H9 (cell line): ENCODE measurements around the gene DLK2. TPM values are rescaled to one million over a fixed set of nuclear protein-coding genes. Genes with fewer than 3 reads are reported as not detected.

Experiments used
- DNase-seq: peaks from one replicate; pipeline ENCODE4 v3.0.0-alpha.2; 2017
- H2AFZ ChIP-seq: one replicate; pipeline ENCODE4 v1.6.1; 2013; ENCODE audit warnings: mild to moderate bottlenecking, low read length, control low read depth, moderate library complexity
- H2AK5ac ChIP-seq: 2 replicates; pipeline ENCODE4 v1.6.1; 2013; ENCODE audit warnings: low read length, control low read depth, mixed read lengths; ENCODE audit not compliant: insufficient read length
- H2BK120ac ChIP-seq: one replicate; pipeline ENCODE4 v1.6.1; 2013; ENCODE audit warnings: low read depth, mild to moderate bottlenecking, low read length, control low read depth, inconsistent platforms; ENCODE audit not compliant: poor library complexity, severe bottlenecking
- H2BK12ac ChIP-seq: 2 replicates; pipeline ENCODE4 v1.6.1; 2013; ENCODE audit warnings: low read length, control low read depth, mixed read lengths, low read depth; ENCODE audit not compliant: insufficient read length
- H2BK15ac ChIP-seq: 2 replicates; pipeline ENCODE4 v1.6.1; 2013; ENCODE audit warnings: low read depth, low read length, control low read depth
- H2BK20ac ChIP-seq: one replicate; pipeline ENCODE4 v1.6.1; 2013; ENCODE audit warnings: low read depth, mild to moderate bottlenecking, low read length, control low read depth, inconsistent platforms; ENCODE audit not compliant: poor library complexity, severe bottlenecking
- H2BK5ac ChIP-seq: 2 replicates; pipeline ENCODE4 v1.6.1; 2013; ENCODE audit warnings: low read length, control low read depth, mixed read lengths; ENCODE audit not compliant: insufficient read length
- H3K14ac ChIP-seq: 2 replicates; pipeline ENCODE4 v1.6.1; 2013; ENCODE audit warnings: low read length, control low read depth; ENCODE audit not compliant: insufficient read depth
- H3K18ac ChIP-seq: 2 replicates; pipeline ENCODE4 v1.6.1; 2013; ENCODE audit warnings: low read depth, mild to moderate bottlenecking, mixed read lengths, low read length, control low read depth; ENCODE audit not compliant: insufficient read length
- H3K23ac ChIP-seq: 2 replicates; pipeline ENCODE4 v1.6.1; 2013; ENCODE audit warnings: low read length, control low read depth, mixed read lengths, low read depth; ENCODE audit not compliant: insufficient read length
- H3K23me2 ChIP-seq: 2 replicates; pipeline ENCODE4 v1.6.1; 2013; ENCODE audit warnings: low read depth, mild to moderate bottlenecking, mixed read lengths, low read length, control low read depth; ENCODE audit not compliant: insufficient read length, poor library complexity, severe bottlenecking
- H3K27ac ChIP-seq: 2 replicates; pipeline ENCODE4 v1.5.1; 2013; ENCODE audit warnings: low read length, control low read depth, mixed read lengths, low read depth; ENCODE audit not compliant: insufficient read length
- H3K27me3 ChIP-seq: 2 replicates; pipeline ENCODE4 v1.6.1; 2013; ENCODE audit warnings: low read length, control low read depth, inconsistent platforms; ENCODE audit not compliant: insufficient read depth
- H3K4ac ChIP-seq: 2 replicates; pipeline ENCODE4 v1.6.1; 2013; ENCODE audit warnings: low read depth, mild to moderate bottlenecking, control low read depth, inconsistent platforms, low read length, moderate library complexity
- H3K4me1 ChIP-seq: 2 replicates; pipeline ENCODE4 v1.6.1; 2013; ENCODE audit warnings: low read length, control low read depth, inconsistent platforms; ENCODE audit not compliant: insufficient read depth
- H3K4me2 ChIP-seq: 2 replicates; pipeline ENCODE4 v1.6.1; 2013; ENCODE audit warnings: low read length, control low read depth, mixed read lengths; ENCODE audit not compliant: insufficient read length, insufficient read depth
- H3K56ac ChIP-seq: 2 replicates; pipeline ENCODE4 v1.6.1; 2013; ENCODE audit warnings: low read depth, mild to moderate bottlenecking, mixed read lengths, low read length, control low read depth; ENCODE audit not compliant: insufficient read length
- H3K79me1 ChIP-seq: 2 replicates; pipeline ENCODE4 v1.6.1; 2013; ENCODE audit warnings: low read depth, mild to moderate bottlenecking, moderate library complexity, low read length, control low read depth, inconsistent platforms; ENCODE audit not compliant: insufficient read depth, poor library complexity, severe bottlenecking
- H3K79me2 ChIP-seq: 2 replicates; pipeline ENCODE4 v1.6.1; 2013; ENCODE audit warnings: low read length, control low read depth, inconsistent platforms; ENCODE audit not compliant: insufficient read depth
- H3K9ac ChIP-seq: 2 replicates; pipeline ENCODE4 v1.6.1; 2013; ENCODE audit warnings: low read length, control low read depth, mixed read lengths; ENCODE audit not compliant: insufficient read length; ENCODE audit errors: extremely low read depth
- H3K9me3 ChIP-seq: one replicate; pipeline ENCODE4 v1.6.1; 2013; ENCODE audit warnings: low read depth, low read length, inconsistent platforms; ENCODE audit not compliant: control insufficient read depth
- H3T11ph ChIP-seq: one replicate; pipeline ENCODE4 v1.6.1; 2013; ENCODE audit warnings: mild to moderate bottlenecking, low read length, control low read depth, inconsistent platforms
- H4K20me1 ChIP-seq: one replicate; pipeline ENCODE4 v1.6.1; 2013; ENCODE audit not compliant: control insufficient read depth, insufficient read length, insufficient read depth
- H4K5ac ChIP-seq: 2 replicates; pipeline ENCODE4 v1.6.1; 2013; ENCODE audit warnings: low read depth, mild to moderate bottlenecking, mixed read lengths, low read length, control low read depth; ENCODE audit not compliant: insufficient read length
- H4K8ac ChIP-seq: replicated peaks from 2 replicates; pipeline ENCODE4 v1.6.1; 2013; ENCODE audit warnings: low read length, control low read depth, mixed read lengths, low read depth; ENCODE audit not compliant: insufficient read length
- H4K91ac ChIP-seq: 2 replicates; pipeline ENCODE4 v1.6.1; 2013; ENCODE audit warnings: low read depth, mild to moderate bottlenecking, moderate library complexity, mixed read lengths, low read length, control low read depth; ENCODE audit not compliant: insufficient read length
- H3K27ac Mint-ChIP-seq, 3 experiments: 2 replicates in 2 of 3; 3 replicates in 1 of 3; pipeline ENCODE4 v1.8.0; 2020 to 2021; ENCODE audit warnings: mixed read lengths in 3 of 3, mild to moderate bottlenecking in 1 of 3, moderate library complexity in 1 of 3
- H3K27me3 Mint-ChIP-seq: 2 replicates; pipeline ENCODE4 v1.8.0; 2021; ENCODE audit warnings: low read depth, mild to moderate bottlenecking, moderate library complexity, mixed read lengths
- H3K36me3 Mint-ChIP-seq, 3 experiments: 2 replicates in 2 of 3; 3 replicates in 1 of 3; pipeline ENCODE4 v1.8.0; 2020 to 2021; ENCODE audit warnings: low read depth in 3 of 3, mixed read lengths in 3 of 3; ENCODE audit not compliant: insufficient read depth in 1 of 3
- H3K4me1 Mint-ChIP-seq, 2 experiments: 2 replicates each; pipeline ENCODE4 v1.8.0; 2020; ENCODE audit warnings: mixed read lengths in 2 of 2
- H3K4me3 Mint-ChIP-seq, 2 experiments: 2 replicates in 1 of 2; 3 replicates in 1 of 2; pipeline ENCODE4 v1.8.0; 2020 to 2021; ENCODE audit warnings: mild to moderate bottlenecking in 2 of 2, mixed read lengths in 2 of 2, moderate library complexity in 1 of 2
- H3K9me3 Mint-ChIP-seq, 2 experiments: 2 replicates in 1 of 2; 3 replicates in 1 of 2; pipeline ENCODE4 v1.8.0; 2020; ENCODE audit warnings: mild to moderate bottlenecking in 2 of 2, mixed read lengths in 2 of 2, moderate library complexity in 1 of 2
- WGBS: extraction: QIAGEN DNeasy Blood & Tissue Kit; methylation state at CpG from one replicate; pipeline ENCODE4 v1.1.7; 2013; ENCODE audit warnings: missing lambda C conversion rate, low lambda C conversion rate, mixed read lengths; ENCODE audit not compliant: insufficient read length; ENCODE audit errors: extremely low coverage; 5-methylcytosine and 5-hydroxymethylcytosine counted together
- total RNA-seq: library from RNA; stranded (reverse); gene quantifications from 2 replicates; pipeline ENCODE4 v1.2.1, GENCODE V29; 2021
- TF ChIP-seq, protein P1 (sequence below): fragments of 200-600 bp; sonication (generic); conservative IDR thresholded peaks from 3 replicates; pipeline ENCODE4 v1.8.0; 2021; ENCODE audit warnings: antibody characterized with exemption, mild to moderate bottlenecking

The DLK2 gene
- total RNA-seq, 1 experiment from 2014 or later: 0.96 TPM

DNA sequence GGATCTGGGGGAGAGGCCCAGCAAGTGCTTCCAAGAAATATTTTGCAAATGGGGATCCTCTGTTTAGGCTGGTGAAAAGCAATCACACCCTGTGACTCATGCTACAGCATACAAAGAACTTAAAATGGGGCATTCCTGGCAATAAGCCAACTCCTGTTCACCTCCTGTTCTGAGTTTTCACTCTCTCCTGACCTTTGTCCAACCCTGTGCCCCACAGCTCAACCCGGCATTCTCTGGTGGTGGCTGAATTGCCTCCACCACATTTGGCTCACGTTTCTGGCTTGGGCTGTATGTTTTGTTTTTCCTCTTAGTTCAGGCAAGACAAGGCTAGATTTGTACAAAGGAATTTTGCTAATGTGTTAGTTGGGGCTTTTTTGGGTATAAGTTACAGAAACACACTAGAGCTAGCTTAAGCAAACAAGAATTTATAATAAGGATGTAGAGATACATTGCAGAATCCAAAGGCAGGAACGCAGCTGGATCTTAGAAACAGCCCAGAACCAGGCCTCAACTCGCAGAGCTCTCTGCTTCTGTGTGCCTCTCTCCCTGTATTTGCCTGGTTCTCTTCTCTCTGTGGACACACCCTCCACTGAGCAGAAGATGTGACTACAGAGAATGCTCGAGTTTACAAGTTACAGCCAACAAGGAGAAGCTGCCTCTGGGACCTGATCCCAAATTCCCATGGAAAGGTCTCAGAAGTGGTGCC is 18.6 kb downstream of the DLK2 start:
- H3K4me1 Mint-ChIP-seq: no peaks in the 10 kb centered on the region
- no peak overlapping the region for H2BK120ac ChIP-seq

More for the DNA sequence above, 18.6 kb downstream of the DLK2 start:
- Histone ChIP-seq H3K27me3 (no peaks in the 10 kb centered on the region), H2BK5ac (no peak overlapping the region), H3K14ac (no peak overlapping the region), H3K56ac (no peak overlapping the region), H4K20me1 (no peaks in the 10 kb centered on the region), H3K79me2 (no peaks in the 10 kb centered on the region), H3K9ac (no peak overlapping the region), H2BK12ac (no peak overlapping the region), H3K9me3 (no peaks in the 10 kb centered on the region), H3K79me1 (no peaks in the 10 kb centered on the region), H3K4me1 (no peaks in the 10 kb centered on the region), H3K23ac (no peak overlapping the region), H3K4me2 (no peak overlapping the region), H3K18ac (no peak overlapping the region), H2BK15ac (no peak overlapping the region), H4K5ac (no peak overlapping the region), H3T11ph (no peak overlapping the region), H3K23me2 (no peaks in the 10 kb centered on the region), H2AFZ (no peak overlapping the region), H3K4ac (no peak overlapping the region), H4K91ac (no peak overlapping the region), H3K27ac (no peak overlapping the region), H2BK20ac (no peak overlapping the region), H2AK5ac (no peak overlapping the region), H4K8ac (no peak overlapping the region)
- peaks cover 0 to 21% (median 2%) of the 10 kb centered on the region in 3 experiments; a peak in 6 of 7 replicates for H3K36me3 Mint-ChIP-seq
- H3K27ac Mint-ChIP-seq: peak overlapping the region in 2 of 3 experiments; percentile 46 to 59; a peak in 2 of 7 replicates
- no peak overlapping the region for H3K4me3 Mint-ChIP-seq
- no CpG with 5 or more reads among the region's 5 CpGs for WGBS
- no peaks in the 10 kb centered on the region for H3K27me3 Mint-ChIP-seq
- no peaks in the 10 kb centered on the region for H3K9me3 Mint-ChIP-seq
- TF ChIP-seq, protein P1, sequence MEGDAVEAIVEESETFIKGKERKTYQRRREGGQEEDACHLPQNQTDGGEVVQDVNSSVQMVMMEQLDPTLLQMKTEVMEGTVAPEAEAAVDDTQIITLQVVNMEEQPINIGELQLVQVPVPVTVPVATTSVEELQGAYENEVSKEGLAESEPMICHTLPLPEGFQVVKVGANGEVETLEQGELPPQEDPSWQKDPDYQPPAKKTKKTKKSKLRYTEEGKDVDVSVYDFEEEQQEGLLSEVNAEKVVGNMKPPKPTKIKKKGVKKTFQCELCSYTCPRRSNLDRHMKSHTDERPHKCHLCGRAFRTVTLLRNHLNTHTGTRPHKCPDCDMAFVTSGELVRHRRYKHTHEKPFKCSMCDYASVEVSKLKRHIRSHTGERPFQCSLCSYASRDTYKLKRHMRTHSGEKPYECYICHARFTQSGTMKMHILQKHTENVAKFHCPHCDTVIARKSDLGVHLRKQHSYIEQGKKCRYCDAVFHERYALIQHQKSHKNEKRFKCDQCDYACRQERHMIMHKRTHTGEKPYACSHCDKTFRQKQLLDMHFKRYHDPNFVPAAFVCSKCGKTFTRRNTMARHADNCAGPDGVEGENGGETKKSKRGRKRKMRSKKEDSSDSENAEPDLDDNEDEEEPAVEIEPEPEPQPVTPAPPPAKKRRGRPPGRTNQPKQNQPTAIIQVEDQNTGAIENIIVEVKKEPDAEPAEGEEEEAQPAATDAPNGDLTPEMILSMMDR: no peak
- DNase-seq: no peak
